NCI-H2196 (cell line): ENCODE data around the gene FTCD.

Experiments
- DNase-seq: peaks from one replicate; lab custom pipeline; 2025; ENCODE audit not compliant: unreplicated experiment; lab: John Stamatoyannopoulos, UW

FTCD gene

GRCh38 chr21:46124083-46124925 is 31.1 kb downstream of the FTCD start:
- no peak for DNase-seq

- DNase-seq: no peak
Observed at GRCh38 chr21:46122758-46123683, 32.4 kb downstream of the FTCD start.

GRCh38 chr21:46122237-46122671 is 33.1 kb downstream of the FTCD start:
- DNase-seq: no peak

DNA sequence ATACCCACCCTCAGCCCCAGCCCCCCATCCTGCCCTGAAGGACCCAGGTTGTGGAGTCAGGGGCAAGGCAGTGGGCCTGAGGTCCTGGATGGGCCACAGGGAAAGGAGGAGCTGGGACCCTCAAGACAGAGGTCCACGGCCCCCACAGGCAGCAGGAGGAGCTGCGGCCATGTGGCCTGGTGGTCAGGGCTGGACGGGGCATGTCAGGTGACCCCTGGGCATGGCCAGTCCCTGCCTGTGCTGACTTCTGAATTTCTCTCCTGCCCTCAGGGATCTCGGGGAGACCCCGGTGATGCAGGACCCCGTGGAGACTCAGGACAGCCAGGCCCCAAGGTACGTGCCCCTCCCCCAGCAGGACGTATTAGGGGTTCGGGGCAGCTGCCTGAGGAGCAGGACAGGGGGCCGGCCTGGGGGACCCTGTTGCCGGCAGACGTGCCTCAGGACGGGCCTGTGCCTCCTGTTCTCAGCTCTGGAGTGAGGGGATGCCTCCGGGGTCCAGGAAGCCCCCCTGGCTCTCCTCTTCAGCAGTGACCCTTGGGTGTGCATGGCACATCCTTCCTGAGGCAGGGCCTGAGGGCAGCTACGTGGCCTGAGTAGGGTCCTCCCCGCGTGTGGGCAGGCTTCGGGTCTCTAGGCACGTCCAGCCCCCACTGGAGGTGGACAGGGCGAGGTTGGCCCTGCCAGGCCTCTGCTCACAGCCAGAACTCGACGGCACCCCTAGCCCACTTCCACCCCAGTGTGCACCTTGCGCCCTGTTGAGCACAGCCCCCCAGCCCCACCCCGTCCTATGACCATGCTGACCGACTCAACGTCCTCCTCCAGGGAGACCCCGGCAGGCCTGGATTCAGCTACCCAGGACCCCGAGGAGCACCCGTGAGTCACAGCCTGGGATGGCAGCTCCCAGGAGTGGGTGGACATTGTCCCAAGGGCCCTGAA is 33.8 kb downstream of the FTCD start:
- DNase-seq: no peak

DNA sequence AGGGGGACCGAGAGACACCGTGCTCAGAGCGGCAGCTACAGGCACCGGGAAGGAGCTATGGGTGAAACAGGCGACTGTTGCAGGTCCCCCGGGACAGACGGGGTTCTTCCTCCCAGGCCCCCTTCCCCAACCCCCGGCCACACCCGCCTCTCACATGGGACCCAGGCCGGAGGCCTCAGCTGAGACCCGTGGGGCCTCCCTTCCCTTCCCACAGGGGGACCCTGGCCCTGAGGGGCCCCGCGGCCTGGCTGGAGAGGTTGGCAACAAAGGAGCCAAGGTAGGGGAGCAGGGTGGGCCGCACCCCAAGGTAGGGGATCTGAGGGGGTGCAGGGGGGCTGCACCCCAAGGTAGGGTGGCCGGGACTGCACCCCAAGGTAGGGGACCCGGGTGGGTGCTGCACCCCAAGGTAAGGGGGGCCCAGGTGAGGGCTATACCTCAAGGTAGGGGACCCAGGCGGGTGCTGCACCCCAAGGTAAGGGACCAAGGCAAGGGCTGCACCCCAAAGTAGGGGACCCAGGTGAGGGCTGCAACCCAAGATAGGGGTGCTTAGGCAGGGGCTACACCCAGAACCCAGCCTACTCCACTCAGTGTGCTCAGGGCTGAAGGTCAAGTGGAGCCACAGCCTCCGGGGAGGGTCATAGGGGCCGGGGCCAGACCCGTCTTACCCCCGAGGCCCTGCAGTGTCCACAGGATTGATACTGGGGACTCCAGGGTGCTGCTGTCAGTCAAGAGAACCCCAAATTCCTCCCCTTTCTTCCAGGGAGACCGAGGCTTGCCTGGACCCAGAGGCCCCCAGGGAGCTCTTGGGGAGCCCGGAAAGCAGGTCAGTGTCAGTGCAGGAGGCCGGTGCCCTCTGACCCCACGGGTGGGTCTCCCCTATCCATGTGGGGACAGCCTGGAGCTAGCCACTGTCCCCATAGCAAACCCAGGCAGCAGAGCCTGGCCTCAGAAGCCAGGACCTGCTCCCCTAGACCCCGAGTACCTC is 34.8 kb downstream of the FTCD start:
- DNase-seq: no peak

DNA sequence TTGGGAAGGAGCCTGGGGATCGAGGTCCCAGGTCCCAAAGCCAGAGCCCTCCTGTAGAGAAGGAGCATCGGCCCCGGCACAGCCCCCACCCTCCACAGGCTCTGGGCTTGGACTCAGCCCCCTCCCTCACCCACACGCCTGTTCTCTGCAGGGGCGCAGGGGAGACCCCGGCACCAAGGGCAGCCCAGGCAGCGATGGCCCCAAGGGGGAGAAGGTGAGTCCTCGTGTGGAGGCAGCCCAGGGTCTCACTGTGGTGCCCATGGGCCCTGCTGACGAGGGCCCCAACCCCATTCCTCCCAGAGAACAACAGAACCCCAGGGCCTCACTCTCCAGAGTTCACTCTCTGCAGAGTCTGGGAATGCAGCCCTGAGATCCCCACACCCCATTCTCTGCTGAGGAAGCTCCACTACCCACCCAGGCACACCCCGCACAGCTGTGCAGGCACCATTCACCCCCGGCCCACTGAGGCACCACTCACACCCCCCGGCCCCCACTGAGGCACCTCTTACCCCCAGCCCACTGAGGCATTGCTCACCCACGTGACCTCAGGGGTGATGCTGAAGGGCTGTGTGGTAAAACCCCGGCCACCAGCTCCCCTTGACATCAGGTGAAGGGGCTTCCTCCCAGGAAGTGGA is 35.6 kb downstream of the FTCD start:
- DNase-seq: no peak

DNA sequence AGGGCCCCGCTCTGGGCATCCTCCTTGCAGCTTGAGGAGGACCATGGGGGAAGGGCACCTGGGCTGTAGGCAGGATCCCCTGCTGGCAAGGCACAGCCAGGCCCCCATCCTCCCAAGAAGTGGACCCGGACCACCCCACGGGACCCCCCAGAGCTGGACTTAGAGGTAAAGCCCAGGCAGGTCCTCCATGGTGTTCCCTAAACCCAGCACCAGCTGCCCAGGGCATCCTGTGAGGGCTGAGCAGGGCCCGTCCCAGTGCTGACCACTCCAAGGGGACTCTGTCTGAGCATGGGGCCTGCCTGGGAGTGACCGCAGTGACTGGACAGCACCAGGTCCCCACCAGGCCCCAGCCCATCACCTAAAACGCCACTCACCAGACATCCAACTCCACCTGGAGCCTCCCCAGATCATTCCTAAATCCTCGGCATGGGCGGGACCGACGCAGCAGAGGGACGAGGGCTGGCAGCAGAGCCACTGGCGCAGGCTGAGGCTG is 36.2 kb downstream of the FTCD start:
- DNase-seq: no peak

DNA sequence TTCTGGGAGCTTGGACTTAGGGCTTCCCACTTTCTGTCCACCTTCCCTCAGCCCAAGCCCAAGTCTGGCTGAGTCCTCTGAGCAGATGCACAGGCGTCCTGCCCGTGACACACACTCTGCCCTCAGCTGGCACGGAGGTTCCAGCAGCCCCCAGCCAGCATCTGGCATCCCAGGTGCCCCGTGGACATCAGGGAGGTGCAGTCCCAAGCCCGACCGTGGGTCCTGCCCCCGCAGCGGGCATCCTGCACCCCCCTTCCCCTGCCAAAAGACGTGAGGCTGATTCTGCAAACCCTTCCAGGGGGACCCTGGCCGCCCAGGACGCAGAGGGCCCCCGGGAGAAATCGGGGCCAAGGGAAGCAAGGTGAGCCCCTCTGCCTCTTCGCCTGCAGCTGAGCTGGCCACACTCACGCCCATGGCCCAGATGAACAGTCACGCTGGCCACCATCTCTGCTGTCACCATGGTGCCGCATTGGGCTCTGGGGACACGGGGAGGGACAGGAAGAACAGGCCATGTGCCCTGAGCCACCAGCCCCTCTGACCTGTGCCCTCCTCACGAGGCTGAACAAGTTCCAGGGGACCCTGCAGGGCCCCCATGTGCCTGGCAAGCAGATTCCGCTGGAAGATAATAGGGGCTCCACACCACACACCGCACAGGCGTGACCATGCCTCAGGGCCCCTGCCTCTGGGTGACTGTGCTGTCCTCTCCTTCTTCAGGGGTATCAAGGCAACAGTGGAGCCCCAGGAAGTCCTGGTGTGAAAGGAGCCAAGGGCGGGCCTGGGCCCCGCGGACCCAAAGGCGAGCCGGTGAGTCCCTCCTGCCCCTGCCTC is 36.8 kb downstream of the FTCD start:
- DNase-seq: no peak

GRCh38 chr21:46117586-46118315 is 37.6 kb downstream of the FTCD start:
- DNase-seq: no peak

DNA sequence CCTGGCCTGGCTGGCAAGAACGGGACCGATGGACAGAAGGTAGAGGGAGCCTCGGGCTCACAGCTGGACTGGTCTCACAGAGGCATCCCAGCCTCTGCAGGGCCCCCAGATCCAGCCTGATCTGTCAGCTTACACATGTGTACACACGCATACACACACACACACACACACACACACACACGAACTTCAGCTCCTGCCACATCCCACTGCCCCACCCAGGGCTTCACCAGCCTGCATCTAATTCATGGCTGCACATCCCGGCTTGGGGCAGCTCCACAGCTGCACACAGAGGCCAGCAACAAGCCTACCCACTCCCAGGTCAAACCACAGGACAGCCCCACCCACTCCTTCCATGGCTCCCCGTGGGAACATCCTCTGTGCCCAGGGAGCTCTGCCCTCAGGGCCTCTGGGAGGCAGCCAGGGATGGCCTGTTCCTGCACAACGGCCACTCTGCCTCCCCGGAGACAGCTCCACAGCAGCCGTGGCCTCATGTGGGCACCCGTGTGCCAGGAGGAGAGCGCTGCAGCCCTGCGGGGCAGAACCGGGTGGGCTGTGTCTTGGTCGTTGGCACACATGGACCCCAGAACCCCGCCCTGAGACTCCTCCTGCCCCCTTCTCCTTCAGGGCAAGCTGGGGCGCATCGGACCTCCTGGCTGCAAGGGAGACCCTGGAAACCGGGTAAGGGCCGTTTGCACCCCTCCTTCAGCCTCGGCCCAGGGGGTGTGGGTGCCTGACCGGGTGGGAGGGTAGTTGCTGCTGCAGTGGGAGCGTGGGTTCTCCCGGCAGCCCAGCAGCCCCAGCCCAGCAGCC is 38.4 kb downstream of the FTCD start:
- DNase-seq: no peak

- no peak for DNase-seq
Observed at GRCh38 chr21:46116189-46116775, 39.1 kb downstream of the FTCD start.

DNA sequence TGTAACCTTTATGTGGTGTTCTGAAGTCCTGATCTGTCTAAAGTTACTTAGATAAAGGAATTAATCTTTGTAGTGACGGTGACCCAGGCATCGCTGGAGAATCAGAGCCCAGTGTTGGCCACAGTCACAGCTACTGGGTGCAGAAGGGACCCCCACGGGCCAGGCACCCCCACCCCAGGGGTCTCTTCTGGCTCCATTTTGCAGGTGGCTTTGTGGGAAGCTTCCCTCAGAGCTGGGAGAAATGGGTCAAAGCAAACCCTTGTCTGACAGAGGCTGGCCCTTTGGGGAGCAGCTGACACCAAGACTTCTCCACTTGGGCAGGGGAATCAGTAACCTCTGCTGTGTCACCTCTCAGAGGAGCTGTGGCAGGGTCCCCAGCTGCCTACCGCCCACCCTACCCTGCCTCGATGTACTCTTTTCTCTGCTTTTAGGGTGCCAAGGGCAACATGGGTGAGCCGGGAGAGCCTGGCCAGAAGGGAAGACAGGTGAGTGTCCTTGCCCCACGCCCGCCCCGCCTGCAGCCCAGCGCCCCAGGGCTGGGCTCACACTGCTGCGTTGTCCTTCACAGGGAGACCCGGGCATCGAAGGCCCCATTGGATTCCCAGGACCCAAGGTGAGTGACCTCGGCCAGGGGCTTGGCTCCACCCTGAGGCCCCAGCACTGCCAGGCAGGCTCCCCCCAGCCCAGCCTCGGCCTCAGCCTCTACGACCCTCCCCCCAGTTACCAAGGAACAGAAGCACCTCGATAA is 39.8 kb downstream of the FTCD start:
- DNase-seq: no peak

GRCh38 chr21:46114963-46115362 is 40.4 kb downstream of the FTCD start:
- DNase-seq: no peak

GRCh38 chr21:46113497-46114176 is 41.7 kb downstream of the FTCD start:
- no peak for DNase-seq

DNA sequence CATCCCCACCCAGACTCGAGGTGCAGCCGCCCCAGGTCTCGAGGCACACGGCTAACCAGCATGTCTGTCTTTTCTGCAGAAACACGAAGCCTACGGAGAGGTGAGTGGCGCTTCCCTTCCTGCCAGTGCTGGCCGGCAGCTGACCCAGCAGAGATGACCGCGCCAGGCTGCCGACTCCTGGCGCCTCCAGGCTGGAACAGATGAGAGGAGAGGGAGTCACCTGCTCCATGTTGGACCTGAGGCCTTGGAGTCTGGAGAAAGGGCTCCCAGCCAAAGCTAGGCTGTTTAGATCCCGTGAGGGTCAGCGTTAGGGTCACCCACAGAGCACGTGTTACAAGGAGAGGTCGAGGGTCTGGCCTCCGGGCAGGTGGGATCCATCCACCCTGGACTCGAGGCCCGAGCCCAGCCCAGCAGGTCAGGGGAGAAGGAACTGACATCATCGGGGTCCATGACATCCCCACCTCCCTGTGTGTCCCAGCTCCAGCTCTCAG is 42.6 kb downstream of the FTCD start:
- DNase-seq: no peak
